ENCODE results near the gene WFDC10A. TPM values are rescaled to one million over a fixed set of nuclear protein-coding genes. Genes with fewer than 3 reads are reported as not detected.

WFDC10A gene
- total and polyA plus RNA-seq, 2 donors from 2014 or later = not detected

GRCh38 chr20:45617591-45617990 is 11.9 kb upstream of the WFDC10A start:
- intact Hi-C loops (cut with DNase I) = no loop called here
- H3K27ac ChIP-seq (ENCODE audit: low read depth in 2 of 2, low read length in 2 of 2) = no peak overlapping the region
- FAIRE-seq = no peak

GRCh38 chr20:45621593-45621992 is 7.9 kb upstream of the WFDC10A start:
- Histone ChIP-seq H3K27me3 (ENCODE audit: control insufficient read depth, insufficient read depth, low read length) (no peaks in the 10 kb centered on the region), H3K27ac (ENCODE audit: low read depth in 2 of 2, low read length in 2 of 2) (no peak overlapping the region), H3K9me3 (ENCODE audit: control insufficient read depth in 2 of 3, insufficient read depth in 1 of 3, low read length in 3 of 3) (no peaks in the 10 kb centered on the region), H3K4me1 (ENCODE audit: control insufficient read depth in 2 of 3, insufficient read depth in 2 of 3, low read depth in 1 of 3, low read length in 3 of 3) (no peaks in the 10 kb centered on the region), H3K36me3 (ENCODE audit: control insufficient read depth in 2 of 3, insufficient read depth in 3 of 3, low read length in 3 of 3) (no peaks in the 10 kb centered on the region), H3K9ac (ENCODE audit: low read length in 3 of 3) (no peak overlapping the region), H3K4me3 (ENCODE audit: low read length in 3 of 3) (no peak overlapping the region)
- DNase-seq = peak in 1 of 5 donors; percentile 3
- FAIRE-seq = no peak
- intact Hi-C loops (cut with DNase I) = no loop called here
- no peak for TF ChIP-seq CTCF (IDR thresholded peaks at IDR 0.05; ENCODE audit: borderline replicate concordance, extremely low read depth, insufficient read depth)

More at GRCh38 chr20:45617591-45617990, 11.9 kb upstream of the WFDC10A start:
- H3K9ac ChIP-seq (ENCODE audit: low read length in 3 of 3) = no peak overlapping the region
- H3K36me3 ChIP-seq (ENCODE audit: control insufficient read depth in 2 of 3, insufficient read depth in 3 of 3, low read length in 3 of 3) = no peaks in the 10 kb centered on the region
- no peak for DNase-seq
- no peak overlapping the region for H3K4me3 ChIP-seq (ENCODE audit: low read length in 3 of 3)
- H3K9me3 ChIP-seq (ENCODE audit: control insufficient read depth in 2 of 3, insufficient read depth in 1 of 3, low read length in 3 of 3) = no peaks in the 10 kb centered on the region
- H3K27me3 ChIP-seq (ENCODE audit: control insufficient read depth, insufficient read depth, low read length) = no peaks in the 10 kb centered on the region
- no peaks in the 10 kb centered on the region for H3K4me1 ChIP-seq (ENCODE audit: control insufficient read depth in 2 of 3, insufficient read depth in 2 of 3, low read depth in 1 of 3, low read length in 3 of 3)
- no peak for TF ChIP-seq CTCF (IDR thresholded peaks at IDR 0.05; ENCODE audit: borderline replicate concordance, extremely low read depth, insufficient read depth)

- Histone ChIP-seq H3K27me3 (ENCODE audit: control insufficient read depth, insufficient read depth, low read length) (no peaks in the 10 kb centered on the region), H3K4me1 (ENCODE audit: control insufficient read depth in 2 of 3, insufficient read depth in 2 of 3, low read depth in 1 of 3, low read length in 3 of 3) (no peaks in the 10 kb centered on the region), H3K9me3 (ENCODE audit: control insufficient read depth in 2 of 3, insufficient read depth in 1 of 3, low read length in 3 of 3) (no peaks in the 10 kb centered on the region), H3K9ac (ENCODE audit: low read length in 3 of 3) (no peak overlapping the region), H3K4me3 (ENCODE audit: low read length in 3 of 3) (no peak overlapping the region), H3K27ac (ENCODE audit: low read depth in 2 of 2, low read length in 2 of 2) (no peak overlapping the region), H3K36me3 (ENCODE audit: control insufficient read depth in 2 of 3, insufficient read depth in 3 of 3, low read length in 3 of 3) (no peaks in the 10 kb centered on the region)
- no peak for DNase-seq
- intact Hi-C loops (cut with DNase I) = no loop called here
- no peak for FAIRE-seq
- TF ChIP-seq CTCF (IDR thresholded peaks at IDR 0.05; ENCODE audit: borderline replicate concordance, extremely low read depth, insufficient read depth) = no peak
Observed at GRCh38 chr20:45626540-45626939, 3.0 kb upstream of the WFDC10A start.

- Histone ChIP-seq H3K9me3 (ENCODE audit: control insufficient read depth in 2 of 3, insufficient read depth in 1 of 3, low read length in 3 of 3) (no peaks in the 10 kb centered on the region), H3K4me3 (ENCODE audit: low read length in 3 of 3) (no peak overlapping the region), H3K36me3 (ENCODE audit: control insufficient read depth in 2 of 3, insufficient read depth in 3 of 3, low read length in 3 of 3) (no peaks in the 10 kb centered on the region), H3K27me3 (ENCODE audit: control insufficient read depth, insufficient read depth, low read length) (no peaks in the 10 kb centered on the region), H3K27ac (ENCODE audit: low read depth in 2 of 2, low read length in 2 of 2) (no peak overlapping the region), H3K9ac (ENCODE audit: low read length in 3 of 3) (no peak overlapping the region), H3K4me1 (ENCODE audit: control insufficient read depth in 2 of 3, insufficient read depth in 2 of 3, low read depth in 1 of 3, low read length in 3 of 3) (no peaks in the 10 kb centered on the region)
- no peak for TF ChIP-seq CTCF (IDR thresholded peaks at IDR 0.05; ENCODE audit: borderline replicate concordance, extremely low read depth, insufficient read depth)
- DNase-seq (no peak), FAIRE-seq (no peak)
- intact Hi-C loops (cut with DNase I) = no loop called here
Observed at GRCh38 chr20:45630371-45630770, 832 bp downstream of the WFDC10A start.

All from kidney (tissue), 14 donors.